HG03159 (cell line): Measurements from ENCODE around the gene CYREN.
"Not testable (repeated sequence)": the region's sequence is repeated elsewhere in the genome, so short reads cannot be mapped to it uniquely, and the experiment has no call there.

Source experiments
- ATAC-seq: cut with Tn5 transposase; IDR thresholded peaks from one replicate; pipeline ENCODE4 v1.9.1; 2021; ENCODE audit warnings: mild to moderate bottlenecking, moderate library complexity; ENCODE audit not compliant: unreplicated experiment

Gene CYREN

DNA sequence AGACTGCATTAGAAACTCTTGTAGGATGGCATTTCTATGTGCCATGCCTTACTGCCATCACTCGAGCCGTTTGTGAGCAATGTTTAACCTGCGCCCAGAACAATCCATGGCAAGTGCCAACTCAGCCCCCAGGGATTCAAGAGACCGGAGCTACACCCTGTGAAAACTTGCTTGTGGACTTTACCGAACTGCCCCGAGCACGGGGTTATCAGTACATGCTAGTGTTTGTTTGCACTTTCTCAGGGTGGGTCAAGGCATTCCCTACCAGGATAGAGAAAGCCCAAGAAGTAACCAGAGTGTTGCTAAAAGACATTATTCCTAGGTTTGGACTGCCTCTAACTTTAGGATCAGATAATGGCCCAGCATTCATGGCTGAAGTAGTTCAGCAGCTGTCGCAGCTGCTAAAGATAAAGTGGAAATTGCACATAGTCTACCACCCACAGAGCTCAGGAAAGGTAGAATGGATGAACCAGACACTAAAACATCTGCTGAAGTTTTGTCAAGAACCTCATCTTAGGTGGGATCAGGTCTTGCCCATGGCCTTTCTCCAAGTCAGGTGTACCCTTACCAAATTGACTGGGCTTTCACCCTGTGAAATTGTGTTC lies 8.9 kb upstream of the CYREN start:
- no peak for ATAC-seq

DNA sequence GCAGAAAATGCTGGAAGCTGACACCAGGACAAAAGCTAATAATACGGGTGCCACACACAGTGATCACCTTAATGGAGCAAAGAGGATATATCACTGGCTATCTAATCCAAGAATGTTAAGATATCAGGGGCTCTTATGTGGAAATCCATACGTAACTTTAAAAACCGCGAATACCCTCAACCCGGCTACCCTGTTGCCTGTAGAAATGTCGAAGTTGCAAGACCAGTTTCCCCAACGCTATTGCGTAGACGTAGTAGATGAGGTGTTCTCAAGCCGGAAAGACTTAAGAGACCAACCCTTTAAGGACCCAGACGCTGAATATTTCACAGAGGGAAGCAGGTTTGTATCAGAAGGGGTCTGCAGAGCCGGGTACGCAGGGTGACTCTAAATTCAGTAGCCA lies 7.9 kb upstream of the CYREN start:
- no peak for ATAC-seq

DNA sequence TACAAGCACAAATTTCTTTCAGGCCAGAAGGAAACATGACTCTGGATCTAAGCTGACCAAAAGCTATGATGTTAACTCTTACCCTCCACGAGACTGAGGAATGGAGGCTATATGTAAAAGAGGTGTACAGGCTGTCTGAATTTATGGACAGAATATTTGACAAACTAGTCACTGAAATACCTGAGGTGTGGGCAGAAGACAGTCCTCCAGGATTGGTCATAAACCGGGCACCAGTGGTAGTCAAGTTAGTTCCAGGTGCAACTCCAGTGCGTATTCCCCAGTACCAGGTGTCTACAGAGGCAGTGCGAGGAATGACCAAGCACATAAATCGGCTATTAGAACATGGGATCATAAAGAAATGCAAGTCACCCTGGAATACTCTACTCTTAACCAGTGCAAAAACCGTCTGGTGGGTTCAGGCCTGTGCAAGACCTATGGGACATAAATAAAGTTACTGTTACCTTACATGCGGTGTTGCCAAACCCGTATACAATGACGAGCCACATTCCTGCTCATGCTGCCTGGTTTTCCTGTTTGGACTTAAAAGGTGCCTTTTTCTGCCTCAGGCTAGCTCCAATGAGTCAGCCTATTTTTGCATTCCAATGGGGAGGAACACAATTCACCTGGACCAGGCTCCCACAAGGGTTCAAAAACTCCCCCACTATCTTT lies 6.7 kb upstream of the CYREN start:
- no peak for ATAC-seq

DNA sequence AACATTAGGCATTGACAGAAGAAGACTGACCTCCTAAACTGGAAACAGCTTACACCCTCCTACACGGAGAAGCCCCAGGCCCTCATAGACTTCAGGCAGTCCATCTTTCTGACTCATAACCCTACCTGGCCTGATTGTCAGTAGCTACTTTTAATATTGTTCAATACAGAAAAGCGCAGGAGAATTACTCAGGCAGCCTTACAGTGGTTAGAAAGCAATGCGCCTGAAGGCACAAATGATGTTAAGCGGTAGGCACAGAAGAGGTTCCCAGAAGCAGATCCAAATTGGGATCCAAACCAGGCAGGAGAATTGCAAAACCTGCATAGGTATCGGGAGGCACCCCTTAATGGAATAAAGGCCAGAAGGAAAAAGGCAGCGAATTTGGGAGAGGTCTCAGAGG lies 5.4 kb upstream of the CYREN start:
- no peak for ATAC-seq

DNA sequence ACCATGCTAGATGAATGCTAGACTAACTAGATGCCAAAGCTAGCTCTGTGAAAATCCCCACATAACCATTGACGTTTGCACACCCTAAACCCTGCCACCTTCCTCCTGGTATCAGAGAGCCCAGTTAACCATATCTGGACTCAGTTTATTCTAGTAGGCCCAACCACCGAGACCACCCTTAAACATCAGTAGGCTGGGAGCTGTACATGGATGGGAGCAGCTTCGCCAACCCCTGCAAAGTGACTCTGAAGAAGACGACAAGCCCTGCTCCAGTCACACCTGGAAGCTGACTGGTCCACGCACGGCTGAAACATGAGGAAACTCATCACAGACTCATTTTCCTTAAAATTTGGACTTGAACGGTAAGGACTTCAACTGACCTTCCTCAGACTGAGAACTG lies 4.4 kb upstream of the CYREN start:
- ATAC-seq, result no peak

DNA sequence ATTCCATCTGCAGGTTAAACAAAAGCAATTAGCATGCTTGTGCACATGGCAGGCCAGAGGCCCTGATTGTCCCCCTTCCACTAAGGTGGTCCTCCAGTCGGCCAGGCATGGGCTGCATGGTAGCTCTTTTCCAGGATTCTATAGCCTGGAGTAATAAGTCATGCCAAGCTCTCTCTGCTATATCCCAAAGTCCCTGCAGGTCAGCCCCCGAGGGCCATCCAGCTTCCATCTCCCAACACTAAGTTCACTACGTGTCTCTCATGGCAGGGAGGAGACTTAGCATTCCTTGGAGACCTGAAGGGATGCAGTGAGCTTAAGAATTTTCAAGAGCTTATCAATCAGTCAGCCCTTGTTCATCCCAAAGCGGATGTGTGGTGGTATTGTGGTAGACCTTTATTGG lies 3.4 kb upstream of the CYREN start:
- not testable (repeated sequence) for ATAC-seq

DNA sequence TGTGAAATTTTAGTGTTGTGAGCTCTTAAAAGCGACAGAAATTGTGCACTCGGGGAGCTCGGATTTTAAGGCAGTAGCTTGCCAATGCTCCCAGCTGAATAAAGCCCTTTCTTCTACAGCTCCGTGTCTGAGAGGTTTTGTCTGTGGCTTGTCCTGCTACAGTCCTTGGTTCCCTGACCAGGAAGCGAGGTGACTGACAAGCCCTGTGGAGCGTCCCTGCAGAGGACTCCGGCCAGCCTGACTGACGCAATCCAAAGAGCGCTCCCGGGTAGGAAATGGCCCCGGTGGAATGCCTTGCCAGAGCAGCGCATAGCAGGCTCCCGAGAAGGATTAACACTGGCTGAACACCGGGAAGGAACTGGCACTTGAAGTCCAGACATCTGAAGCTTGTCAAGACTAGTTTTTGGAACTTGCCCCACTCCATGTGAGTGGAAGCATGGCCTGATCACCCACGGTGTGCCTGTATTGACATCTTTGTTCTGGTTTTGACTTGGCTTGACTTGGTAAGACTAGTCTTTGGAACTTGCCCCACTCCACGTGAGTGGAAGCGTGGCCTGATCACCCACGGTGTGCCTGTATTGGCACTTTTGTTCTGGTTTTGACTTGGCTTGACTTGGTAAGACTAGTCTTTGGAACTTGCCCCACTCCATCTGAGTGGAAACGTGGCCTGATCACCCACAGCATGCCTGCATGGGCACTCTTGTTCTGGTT lies 1.2 kb upstream of the CYREN start:
- not testable (repeated sequence) for ATAC-seq

DNA sequence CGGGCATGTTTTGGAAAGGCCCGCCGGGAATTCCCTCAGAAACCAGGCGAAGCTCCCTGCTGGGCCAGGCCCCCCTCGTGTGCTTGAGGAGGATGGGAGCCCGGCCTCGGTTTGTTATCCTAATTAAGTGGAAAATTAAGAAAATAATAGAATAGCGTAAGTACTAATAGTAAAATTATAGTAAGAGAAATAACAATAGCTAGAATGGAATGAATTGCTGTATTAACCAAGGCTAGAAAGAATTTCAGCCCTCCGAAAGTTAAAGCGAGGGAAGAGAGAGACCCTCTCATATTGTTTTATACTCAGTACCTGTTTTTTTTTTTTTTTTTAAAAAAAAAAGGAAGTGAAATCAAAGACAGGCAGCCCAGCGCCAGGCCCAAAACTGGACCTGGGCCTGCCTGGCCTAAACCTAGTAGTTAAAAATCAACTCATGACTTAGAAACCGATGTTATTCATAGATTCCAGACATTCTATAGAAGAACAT lies 533 bp upstream of the CYREN start:
- ATAC-seq, result peak; percentile 36

DNA sequence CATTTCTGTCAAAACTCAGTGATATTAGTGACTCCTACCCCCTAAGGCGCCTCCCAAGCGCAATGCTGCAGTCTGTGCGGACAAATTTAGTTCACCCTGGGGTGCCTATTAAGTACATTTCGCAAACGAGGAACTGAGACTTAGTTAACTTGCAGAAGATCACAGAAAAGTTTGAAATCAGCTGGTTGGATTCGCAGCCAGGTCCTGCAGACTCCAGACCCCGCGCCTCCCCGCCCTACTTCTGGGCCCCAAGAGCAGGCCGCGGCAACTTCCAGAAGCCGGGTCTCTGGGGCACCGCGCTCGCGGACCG lies 588 bp downstream of the CYREN start:
- ATAC-seq, result peak; percentile 24

DNA sequence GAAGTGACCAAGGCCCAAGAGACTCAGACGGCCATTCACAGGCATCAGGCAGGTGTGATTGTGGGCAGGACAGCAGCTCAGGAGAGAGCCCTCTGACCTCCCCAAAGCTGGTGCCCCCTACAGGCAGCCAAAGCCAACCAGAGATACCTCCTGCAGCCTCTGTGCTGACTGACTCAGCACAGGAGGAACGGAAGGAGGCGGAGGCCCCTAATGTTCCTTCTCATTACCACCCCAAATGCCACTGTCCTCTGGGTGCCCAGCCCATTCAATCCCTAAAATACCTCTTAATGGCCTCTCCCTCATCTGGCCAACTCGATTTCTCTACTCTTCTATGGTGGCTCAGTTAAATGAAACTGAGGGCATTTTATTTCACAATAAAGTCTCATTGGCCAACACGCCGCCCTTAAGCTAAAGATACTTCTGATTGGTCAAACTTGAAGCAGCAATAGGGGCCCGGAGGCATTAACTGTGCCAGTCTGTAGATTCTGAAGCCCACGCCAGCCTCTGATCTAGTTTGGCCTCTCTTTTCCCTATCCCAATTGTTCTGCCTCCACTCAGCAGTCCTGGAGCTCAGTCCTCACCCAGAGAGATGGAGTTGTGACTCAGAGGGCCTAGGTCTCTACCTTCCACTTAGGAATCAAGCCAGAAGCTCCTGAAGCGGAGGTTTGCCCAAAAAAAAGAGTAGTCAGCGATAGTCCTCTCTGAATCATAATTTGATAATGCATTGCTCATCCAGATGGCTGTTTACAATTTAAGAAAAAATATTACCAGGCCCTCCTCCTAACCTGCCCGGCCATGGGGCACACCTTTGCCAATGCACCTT lies 1.2 kb downstream of the CYREN start:
- ATAC-seq, result peak; percentile 27

DNA sequence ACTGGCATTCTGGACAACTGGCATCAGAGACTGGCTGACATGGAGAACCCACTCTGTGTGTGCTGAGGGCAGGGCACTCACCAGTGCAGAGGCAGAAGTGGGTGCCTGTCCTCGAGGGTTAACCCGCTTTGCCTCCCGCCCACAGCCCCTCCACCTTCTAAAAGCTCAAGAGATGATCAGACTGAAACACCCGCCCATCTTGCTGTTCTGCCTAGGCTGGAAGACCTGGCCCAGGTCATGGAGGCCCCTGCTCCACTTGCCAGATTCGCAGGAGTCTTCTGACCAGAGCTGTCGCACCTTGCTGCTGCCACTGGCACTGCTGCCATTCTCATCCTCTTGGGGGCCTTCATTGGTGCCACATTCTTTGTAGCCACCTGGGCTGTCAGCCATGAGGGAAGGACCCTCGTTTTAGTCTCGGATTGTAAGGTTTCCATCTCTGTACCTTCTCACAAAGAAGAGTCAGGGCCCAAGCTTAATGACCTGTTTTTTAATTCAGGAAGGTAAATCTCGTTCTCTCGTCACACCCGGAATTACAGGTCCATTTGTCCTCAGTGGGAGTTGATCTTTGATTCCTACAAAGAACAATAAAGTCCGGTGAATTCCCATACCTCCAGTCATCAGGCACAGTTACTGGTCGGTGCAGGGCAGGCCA lies 1.9 kb downstream of the CYREN start:
- no peak for ATAC-seq

DNA sequence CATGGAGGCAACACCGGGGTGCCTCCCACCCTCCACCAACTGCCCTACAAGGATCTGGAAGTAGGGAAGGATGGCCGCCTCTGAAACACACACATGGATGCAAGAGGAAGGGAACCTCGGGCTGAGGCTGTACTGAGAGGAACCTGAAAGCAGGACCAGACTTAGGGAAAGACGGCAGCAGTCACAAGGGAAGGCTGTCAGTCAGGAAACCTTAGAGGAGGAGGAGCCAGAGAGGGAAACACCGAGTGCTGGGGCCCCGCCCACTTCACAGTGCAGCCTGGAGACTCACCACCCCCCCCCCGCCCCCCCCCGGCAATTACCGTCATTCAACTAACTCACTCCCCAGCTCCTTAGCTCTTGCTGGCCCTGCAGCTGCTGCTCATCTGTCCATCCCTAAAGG lies 2.5 kb downstream of the CYREN start:
- ATAC-seq, result no peak

DNA sequence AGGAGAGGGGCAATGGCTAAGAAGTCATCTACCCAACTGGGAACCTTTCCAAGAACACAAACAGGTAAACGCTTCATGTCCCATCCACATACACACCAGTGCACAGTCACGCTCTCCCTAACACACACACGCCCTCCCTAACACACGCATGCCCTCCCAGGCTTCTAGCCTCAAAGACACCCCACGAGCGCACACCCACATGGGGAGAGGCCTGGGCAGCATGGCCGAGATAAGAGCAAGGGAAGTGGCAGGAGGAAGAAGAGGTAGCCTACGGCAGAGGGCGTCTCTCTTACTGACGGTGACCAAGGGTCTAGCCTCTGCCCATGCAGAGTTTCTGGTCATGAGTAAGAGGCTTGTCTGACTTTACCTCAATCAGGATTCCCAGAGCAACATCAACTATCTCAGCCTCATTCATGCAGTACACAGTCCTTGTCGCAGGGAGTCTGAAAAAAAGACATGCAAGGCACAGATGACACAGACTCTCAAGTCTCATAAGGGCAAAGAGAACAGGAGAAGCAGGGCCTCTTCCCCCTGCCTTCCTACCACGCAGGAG lies 3.1 kb downstream of the CYREN start:
- ATAC-seq, result no peak

DNA sequence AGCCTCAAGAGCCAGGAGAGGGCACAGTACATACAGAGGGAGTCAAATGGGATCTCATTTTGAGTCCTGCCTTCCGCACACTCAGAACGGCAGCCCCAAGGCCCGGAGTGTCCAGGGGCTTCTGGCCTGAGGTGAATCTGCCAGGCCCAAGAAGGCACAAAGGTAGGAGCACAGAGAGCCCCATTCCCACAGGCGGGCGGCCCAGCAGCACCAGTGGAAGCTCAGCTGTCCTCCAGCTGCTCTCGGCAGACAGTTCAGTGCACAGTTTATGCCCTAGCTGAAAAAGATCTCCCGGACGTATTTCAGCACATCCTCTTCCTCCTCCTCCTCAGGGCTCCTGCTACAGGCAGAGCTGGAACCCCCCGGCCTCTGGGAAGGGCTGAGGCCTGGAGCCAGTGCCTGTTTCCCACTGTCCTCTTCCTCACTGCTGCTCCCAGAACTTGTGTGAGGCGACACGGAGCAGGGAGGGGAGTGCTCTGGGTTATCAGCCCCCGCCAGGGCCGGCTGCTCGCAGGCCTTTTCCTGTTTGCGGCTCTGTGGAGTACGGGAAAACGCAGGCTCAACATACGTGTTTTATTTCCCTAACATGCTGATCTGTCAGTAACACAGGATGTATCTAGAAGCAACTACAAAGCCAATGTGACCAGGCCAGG lies 4.0 kb downstream of the CYREN start:
- ATAC-seq, result no peak

DNA sequence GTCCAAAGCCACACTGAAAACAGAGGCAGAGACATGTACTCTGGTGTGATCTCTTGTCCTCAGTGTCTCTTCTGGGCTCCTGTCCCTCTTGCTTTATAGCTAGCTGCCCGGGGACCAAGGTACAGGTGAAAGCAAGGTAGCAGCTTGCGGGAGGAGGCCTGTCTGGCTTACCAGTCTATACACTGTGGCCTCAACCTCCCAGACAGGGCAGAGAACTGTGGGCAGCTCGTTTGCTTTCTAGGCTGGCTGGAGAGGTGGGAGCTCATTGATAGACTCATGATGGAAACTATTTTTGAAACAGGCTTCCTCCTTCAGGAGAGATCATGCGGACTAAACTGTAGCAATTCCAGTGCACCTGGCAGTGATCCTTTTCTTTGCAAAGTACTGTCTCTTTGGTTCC lies 4.6 kb downstream of the CYREN start:
- ATAC-seq, result no peak

DNA sequence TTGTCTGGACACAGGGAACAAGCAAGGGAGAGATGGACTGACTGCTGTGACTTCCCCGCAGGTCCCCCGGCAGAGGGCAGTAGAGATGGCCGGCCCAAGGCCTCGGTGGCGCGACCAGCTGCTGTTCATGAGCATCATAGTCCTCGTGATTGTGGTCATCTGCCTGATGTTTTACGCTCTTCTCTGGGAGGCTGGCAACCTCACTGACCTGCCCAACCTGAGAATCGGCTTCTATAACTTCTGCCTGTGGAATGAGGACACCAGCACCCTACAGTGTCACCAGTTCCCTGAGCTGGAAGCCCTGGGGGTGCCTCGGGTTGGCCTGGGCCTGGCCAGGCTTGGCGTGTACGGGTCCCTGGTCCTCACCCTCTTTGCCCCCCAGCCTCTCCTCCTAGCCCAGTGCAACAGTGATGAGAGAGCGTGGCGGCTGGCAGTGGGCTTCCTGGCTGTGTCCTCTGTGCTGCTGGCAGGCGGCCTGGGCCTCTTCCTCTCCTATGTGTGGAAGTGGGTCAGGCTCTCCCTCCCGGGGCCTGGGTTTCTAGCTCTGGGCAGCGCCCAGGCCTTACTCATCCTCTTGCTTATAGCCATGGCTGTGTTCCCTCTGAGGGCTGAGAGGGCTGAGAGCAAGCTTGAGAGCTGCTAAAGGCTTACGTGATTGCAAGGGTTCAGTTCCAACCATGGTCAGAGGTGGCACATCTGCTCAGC lies 6.0 kb downstream of the CYREN start:
- ATAC-seq, result no peak

DNA sequence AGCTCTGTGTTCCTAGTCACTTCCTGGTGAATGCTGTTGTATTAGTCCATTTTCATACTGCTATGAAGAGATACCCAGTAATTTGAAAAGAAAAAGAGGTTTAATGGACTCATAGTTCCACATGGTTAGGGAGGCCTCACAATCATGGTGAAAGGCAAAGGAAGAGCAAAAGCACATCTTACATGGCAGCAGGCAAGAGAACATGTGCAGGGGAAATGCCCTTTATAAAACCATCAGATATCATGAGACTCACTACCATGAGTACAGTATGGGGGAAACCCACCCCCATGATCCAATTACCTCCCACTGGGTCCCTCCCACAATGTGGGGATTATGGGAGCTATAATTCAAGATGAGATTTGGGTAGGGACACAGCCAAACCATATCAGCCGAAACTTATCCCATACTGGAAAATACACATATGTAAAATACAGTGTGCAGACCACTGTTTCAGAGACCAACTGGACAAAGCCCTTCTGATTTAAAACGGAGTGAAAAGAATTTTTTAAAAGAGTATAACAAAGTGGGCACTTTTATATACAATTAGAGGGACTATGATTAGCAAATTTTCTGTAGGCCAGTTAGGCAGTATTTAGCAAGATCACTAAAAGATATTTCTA lies 8.0 kb downstream of the CYREN start:
- ATAC-seq, result no peak

DNA sequence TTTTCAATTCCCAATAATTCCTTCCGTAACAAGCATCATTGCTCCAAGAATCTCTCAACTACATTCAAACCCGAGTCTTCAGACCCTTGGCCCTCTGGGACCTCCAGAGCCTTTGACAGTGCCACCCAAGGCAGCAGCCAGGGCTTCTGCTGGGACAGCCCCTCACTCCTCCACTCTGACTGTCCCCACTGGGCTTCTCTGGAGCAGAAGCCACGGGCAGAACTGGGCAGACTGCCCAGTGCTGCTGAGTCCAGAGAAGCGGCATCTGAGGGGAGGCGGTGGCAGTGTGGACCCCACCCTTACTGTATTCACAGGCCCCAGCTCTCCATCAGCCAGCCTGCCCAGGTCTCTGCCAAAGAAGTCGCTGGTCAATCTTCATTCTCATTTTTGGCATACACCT lies 8.8 kb downstream of the CYREN start:
- no peak for ATAC-seq
